ENCODE data around the gene ZRANB3.

ZRANB3 gene

DNA sequence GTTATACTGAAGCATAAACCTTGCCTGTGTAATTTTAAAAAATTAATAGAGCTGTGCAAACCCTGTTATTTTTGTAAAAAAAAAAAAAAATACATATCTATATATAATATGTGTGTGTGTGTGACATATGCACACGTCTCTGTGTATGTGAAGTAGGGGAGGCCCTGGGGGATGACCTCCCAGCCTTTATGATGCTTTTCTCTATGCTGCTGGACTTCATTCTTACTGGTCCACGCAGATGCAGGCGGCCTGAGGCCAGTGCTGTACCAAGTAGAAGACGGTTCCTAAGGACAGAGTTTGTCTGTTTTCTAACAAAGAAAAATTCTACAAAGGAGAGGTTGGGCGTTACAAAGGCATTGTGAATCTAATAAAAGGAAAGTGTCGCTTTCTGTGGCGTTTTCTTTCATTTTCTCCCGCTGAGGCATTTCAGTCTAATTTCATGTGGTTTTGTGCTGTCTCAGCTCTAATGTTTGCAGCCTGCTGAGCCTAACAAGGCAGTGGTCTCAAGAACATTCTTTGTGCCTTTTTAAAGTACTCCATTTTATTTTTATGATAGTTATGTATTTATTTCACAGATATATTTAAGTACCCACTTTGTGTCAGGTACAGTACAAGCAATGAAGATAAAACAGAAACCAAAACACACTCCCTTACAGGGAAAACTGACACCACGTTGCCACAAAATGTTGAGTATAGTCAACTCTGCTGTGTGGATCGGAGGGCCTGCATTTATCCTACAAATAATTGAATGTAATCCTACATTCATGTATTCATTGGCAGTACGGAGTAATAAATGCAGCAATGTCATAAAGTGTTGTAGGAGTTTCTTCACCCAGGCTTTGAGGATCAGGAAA, 360.9 kb downstream of the ZRANB3 start:
- no peak overlapping the region for H3K4me3 ChIP-seq
- no peak overlapping the region for H3K27ac ChIP-seq
- TF ChIP-seq CTCF (IDR thresholded peaks at IDR 0.05), result no peak
- DNase-seq (ENCODE audit: low spot score), result no peak

- TF ChIP-seq CTCF (IDR thresholded peaks at IDR 0.05), result no peak
- no peak for DNase-seq (ENCODE audit: low spot score)
Observed at GRCh38 chr2:135168204-135168856, 362.7 kb downstream of the ZRANB3 start.

GRCh38 chr2:135167273-135167672, 363.7 kb downstream of the ZRANB3 start:
- TF ChIP-seq CTCF (IDR thresholded peaks at IDR 0.05), result no peak
- no peak overlapping the region for H3K4me3 ChIP-seq
- no peak for DNase-seq (ENCODE audit: low spot score)
- no peak overlapping the region for H3K27ac ChIP-seq

More at GRCh38 chr2:135168204-135168856, 362.7 kb downstream of the ZRANB3 start:
- Histone ChIP-seq H3K4me3 (no peak overlapping the region), H3K27ac (no peak overlapping the region)

DNA sequence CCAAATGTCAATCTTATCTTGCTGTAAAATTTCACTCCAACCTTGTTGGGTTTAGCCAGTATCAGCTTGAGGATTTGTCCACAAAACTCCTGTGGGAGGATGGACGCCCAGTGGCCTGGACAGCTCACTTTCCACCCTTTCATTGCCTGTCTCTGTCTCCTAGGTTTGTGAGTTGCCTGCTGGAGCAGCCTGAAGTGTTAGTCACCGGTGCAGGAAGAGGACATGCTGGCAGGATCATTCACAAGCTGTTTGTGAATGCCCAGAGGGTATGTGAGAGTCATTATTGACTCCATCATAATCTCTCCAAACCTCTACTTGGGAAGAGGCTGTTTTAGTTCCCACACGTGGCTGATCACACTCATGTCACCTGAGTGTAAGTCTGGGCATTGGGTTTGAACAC, 366.6 kb downstream of the ZRANB3 start:
- H3K4me3 ChIP-seq, result no peak overlapping the region
- no peak for TF ChIP-seq CTCF (IDR thresholded peaks at IDR 0.05)
- no peak overlapping the region for H3K27ac ChIP-seq
- DNase-seq (ENCODE audit: low spot score), result no peak

DNA sequence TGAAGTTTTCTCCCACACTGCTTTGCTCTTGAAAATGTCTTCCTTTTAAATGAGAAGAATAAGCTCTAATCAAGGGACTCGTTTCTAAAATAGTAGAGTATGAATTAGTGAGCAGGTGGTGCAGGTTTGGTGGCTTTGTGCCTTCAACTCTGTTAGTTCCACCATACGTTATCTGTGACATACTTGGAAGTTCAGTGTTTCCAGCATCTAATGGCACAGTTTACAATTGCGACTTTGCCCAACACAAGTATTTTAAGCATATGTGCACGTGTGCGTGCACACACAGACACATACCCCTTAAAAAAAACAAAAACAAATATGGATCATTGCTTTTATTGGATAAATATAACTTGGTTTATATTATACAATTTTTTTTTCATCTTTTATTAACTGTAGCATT, 367.1 kb downstream of the ZRANB3 start:
- H3K4me3 ChIP-seq, result no peak overlapping the region
- TF ChIP-seq CTCF (IDR thresholded peaks at IDR 0.05), result no peak
- H3K27ac ChIP-seq, result no peak overlapping the region
- DNase-seq (ENCODE audit: low spot score), result no peak

- H3K27ac ChIP-seq, result no peak overlapping the region
- no peak for DNase-seq (ENCODE audit: low spot score)
- TF ChIP-seq CTCF (IDR thresholded peaks at IDR 0.05), result no peak
- H3K4me3 ChIP-seq, result no peak overlapping the region
Observed at GRCh38 chr2:135163306-135163705, 367.7 kb downstream of the ZRANB3 start.

GRCh38 chr2:135162786-135163185, 368.2 kb downstream of the ZRANB3 start:
- Histone ChIP-seq H3K27ac (no peak overlapping the region), H3K4me3 (no peak overlapping the region)
- no peak for DNase-seq (ENCODE audit: low spot score)
- no peak for TF ChIP-seq CTCF (IDR thresholded peaks at IDR 0.05)

Data from coronary artery (tissue), 2 donors.